HL-60 (cell line): ENCODE measurements around the gene DAPK1.

ENCODE experiments used
- DNase-seq, 2 experiments: peaks; one replicate each; pipeline ENCODE4 v3.0.0-alpha.2; 2010 to 2020; ENCODE audit warnings: low read depth in 1 of 2, low spot score in 1 of 2
- H3K27ac ChIP-seq: fragments of 250-450 bp; sonication (Bioruptor Pico); replicated peaks from 2 replicates; pipeline ENCODE4 v1.5.1; 2020; ENCODE audit warnings: mild to moderate bottlenecking, moderate library complexity
- H3K27me3 ChIP-seq: fragments of 250-450 bp; sonication (Bioruptor Pico); 2 replicates; pipeline ENCODE4 v1.5.1; 2021; ENCODE audit warnings: mild to moderate bottlenecking, moderate library complexity; ENCODE audit not compliant: insufficient read depth, poor library complexity, severe bottlenecking
- H3K4me3 ChIP-seq: replicated peaks from 2 replicates; pipeline ENCODE4 v1.5.1; 2011; ENCODE audit warnings: mild to moderate bottlenecking, control low read depth, low read length; ENCODE audit not compliant: insufficient read depth
- GABPA ChIP-seq: IDR thresholded peaks from 2 replicates; pipeline ENCODE4 v1.6.1; 2012; ENCODE audit warnings: low read depth
- POLR2AphosphoS5 ChIP-seq: IDR thresholded peaks from 2 replicates; pipeline ENCODE4 v1.6.1; 2012; ENCODE audit warnings: low read depth
- SPI1 ChIP-seq: IDR thresholded peaks from 2 replicates; pipeline ENCODE4 v1.6.1; 2012; ENCODE audit warnings: low read depth, mild to moderate bottlenecking, borderline replicate concordance
- TF ChIP-seq, protein P1 (sequence below): IDR thresholded peaks from 2 replicates; pipeline ENCODE4 v1.6.1; 2012; ENCODE audit warnings: low read depth; ENCODE audit not compliant: insufficient replicate concordance
- TF ChIP-seq, protein P2 (sequence below): IDR thresholded peaks from one replicate; pipeline ENCODE4 v1.5.1; 2011; ENCODE audit warnings: low read length, control low read depth, inconsistent platforms; ENCODE audit not compliant: insufficient read depth

The DAPK1 gene

DNA sequence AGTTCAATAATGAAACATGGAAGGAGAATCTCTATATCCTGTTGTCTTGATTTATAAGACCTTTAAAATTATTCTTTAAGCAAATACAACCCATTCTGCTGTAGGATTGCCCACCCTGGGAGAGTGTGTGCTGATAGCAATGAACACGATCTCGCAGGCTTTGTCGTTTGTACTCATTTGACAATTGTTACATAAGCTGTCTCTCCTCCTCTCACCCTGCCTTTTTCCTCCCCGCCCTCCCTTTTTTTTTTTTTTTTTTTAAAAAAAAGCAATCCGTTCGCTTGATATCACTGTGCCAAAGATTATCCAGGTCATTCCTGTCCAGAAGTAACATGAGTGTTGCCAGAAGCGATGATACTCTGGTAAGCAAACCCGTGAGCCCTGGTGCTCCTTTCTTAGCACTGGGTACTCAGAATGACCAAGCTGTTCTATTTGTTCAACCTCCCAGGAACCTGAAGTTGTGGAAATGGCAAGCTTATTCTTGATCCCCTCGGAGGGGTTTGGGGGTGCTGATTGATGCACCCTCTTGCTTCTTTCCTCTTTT, 145.5 kb downstream of the DAPK1 start:
- DNase-seq: no peak
- TF ChIP-seq, protein P1, sequence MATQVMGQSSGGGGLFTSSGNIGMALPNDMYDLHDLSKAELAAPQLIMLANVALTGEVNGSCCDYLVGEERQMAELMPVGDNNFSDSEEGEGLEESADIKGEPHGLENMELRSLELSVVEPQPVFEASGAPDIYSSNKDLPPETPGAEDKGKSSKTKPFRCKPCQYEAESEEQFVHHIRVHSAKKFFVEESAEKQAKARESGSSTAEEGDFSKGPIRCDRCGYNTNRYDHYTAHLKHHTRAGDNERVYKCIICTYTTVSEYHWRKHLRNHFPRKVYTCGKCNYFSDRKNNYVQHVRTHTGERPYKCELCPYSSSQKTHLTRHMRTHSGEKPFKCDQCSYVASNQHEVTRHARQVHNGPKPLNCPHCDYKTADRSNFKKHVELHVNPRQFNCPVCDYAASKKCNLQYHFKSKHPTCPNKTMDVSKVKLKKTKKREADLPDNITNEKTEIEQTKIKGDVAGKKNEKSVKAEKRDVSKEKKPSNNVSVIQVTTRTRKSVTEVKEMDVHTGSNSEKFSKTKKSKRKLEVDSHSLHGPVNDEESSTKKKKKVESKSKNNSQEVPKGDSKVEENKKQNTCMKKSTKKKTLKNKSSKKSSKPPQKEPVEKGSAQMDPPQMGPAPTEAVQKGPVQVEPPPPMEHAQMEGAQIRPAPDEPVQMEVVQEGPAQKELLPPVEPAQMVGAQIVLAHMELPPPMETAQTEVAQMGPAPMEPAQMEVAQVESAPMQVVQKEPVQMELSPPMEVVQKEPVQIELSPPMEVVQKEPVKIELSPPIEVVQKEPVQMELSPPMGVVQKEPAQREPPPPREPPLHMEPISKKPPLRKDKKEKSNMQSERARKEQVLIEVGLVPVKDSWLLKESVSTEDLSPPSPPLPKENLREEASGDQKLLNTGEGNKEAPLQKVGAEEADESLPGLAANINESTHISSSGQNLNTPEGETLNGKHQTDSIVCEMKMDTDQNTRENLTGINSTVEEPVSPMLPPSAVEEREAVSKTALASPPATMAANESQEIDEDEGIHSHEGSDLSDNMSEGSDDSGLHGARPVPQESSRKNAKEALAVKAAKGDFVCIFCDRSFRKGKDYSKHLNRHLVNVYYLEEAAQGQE: no peak
- no peak for TF ChIP-seq SPI1
- no peak for TF ChIP-seq POLR2AphosphoS5
- TF ChIP-seq, protein P2, sequence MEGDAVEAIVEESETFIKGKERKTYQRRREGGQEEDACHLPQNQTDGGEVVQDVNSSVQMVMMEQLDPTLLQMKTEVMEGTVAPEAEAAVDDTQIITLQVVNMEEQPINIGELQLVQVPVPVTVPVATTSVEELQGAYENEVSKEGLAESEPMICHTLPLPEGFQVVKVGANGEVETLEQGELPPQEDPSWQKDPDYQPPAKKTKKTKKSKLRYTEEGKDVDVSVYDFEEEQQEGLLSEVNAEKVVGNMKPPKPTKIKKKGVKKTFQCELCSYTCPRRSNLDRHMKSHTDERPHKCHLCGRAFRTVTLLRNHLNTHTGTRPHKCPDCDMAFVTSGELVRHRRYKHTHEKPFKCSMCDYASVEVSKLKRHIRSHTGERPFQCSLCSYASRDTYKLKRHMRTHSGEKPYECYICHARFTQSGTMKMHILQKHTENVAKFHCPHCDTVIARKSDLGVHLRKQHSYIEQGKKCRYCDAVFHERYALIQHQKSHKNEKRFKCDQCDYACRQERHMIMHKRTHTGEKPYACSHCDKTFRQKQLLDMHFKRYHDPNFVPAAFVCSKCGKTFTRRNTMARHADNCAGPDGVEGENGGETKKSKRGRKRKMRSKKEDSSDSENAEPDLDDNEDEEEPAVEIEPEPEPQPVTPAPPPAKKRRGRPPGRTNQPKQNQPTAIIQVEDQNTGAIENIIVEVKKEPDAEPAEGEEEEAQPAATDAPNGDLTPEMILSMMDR: no peak
- TF ChIP-seq GABPA: no peak
- Histone ChIP-seq H3K27me3 (no peaks in the 10 kb centered on the region), H3K27ac (no peak overlapping the region), H3K4me3 (no peak overlapping the region)

DNA sequence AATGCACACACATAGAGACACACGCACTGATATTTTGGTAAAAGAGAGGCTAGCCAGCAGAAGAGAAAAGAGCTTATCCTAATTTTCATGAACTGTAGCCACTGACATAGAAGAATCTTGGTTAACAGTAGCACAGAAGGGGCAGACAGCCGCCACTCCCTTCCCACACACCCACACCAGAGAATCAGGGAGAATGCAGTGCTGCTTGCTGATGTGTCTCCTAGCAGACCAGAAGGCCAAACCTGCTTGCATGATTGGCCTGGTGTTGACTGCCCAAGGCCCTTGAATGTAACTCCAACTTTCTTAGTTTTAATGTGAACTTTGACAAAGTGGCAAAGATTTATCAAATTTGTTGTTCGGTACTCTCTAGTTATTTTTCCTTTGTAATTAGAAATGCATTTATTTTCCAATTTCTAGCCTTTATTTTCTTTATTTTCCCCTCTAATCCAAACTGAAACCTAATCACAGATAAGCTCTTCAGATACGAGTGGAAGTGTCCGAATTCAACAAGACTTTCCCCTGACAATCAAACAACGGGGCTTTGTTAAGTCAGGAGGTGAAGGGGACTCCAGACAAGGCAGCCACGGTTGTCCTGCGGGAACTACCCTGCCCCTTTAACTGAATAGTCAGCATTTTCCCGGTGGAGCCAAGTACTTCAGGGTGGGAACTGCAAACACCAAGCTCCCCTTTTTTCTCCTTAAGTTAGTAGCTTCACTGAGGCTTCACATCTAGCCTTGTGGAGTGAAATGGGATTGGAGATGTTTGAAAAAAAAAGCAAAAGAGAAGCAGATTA, 146.3 kb downstream of the DAPK1 start:
- Histone ChIP-seq H3K27ac (no peak overlapping the region), H3K27me3 (no peaks in the 10 kb centered on the region), H3K4me3 (no peak overlapping the region)
- DNase-seq: no peak
- TF ChIP-seq, protein P2: no peak
- TF ChIP-seq SPI1 (no peak), POLR2AphosphoS5 (no peak)

DNA sequence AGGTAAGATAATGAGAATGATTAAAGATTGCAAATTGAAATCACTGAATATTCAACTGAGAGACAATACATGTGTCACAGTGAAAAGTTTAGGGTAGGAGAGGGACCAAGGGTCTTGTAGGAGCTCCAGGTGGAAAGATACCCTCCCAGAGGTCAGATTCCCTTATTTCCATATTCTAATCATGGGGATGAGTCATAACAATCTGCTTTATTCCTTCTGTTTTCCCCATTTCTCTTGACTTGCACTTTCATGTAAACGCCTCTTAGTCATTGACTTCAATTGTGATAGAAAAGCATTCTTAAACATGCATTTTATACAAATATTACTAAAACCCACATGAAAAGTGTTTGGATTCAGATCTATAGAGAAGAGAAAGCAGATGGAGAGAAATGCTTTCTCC, 147.0 kb downstream of the DAPK1 start:
- no peak overlapping the region for H3K27ac ChIP-seq
- DNase-seq: no peak
- TF ChIP-seq, protein P1: no peak
- TF ChIP-seq GABPA (no peak), SPI1 (no peak), POLR2AphosphoS5 (no peak)
- TF ChIP-seq, protein P2: no peak

More for the DNA sequence above, 147.0 kb downstream of the DAPK1 start:
- Histone ChIP-seq H3K4me3 (no peak overlapping the region), H3K27me3 (no peaks in the 10 kb centered on the region)
